H1 (cell line): ENCODE measurements around the gene RFT1. TPM values are rescaled to one million over a fixed set of nuclear protein-coding genes. Genes with fewer than 3 reads are reported as not detected.

ENCODE experiments used
- CTCF ChIA-PET: fragments of 300-600 bp; sonication (Branson Sonifier 250); formaldehyde crosslinking; loops from one replicate; lab custom pipeline; 2021; ENCODE audit not compliant: partially characterized antibody; lab: Charles Lee
- POLR2A ChIA-PET: fragments of 300-600 bp; sonication (Branson Sonifier 250); formaldehyde crosslinking; loops from one replicate; lab custom pipeline; 2021; ENCODE audit warnings: inconsistent platforms; ENCODE audit not compliant: partially characterized antibody; lab: Charles Lee
- DNase-seq, 2 experiments: peaks; one replicate each; pipeline versions ENCODE4 v3.0.0 to v3.0.0-alpha.2; 2010 to 2022; ENCODE audit warnings: low spot score in 2 of 2, low read depth in 1 of 2, mixed read lengths in 1 of 2
- FAIRE-seq: peaks from 2 replicates; lab custom pipeline; 2011; peaks lifted over from hg19 to GRCh38; lab: Jason Lieb, UNC
- H2AFZ ChIP-seq: 2 replicates; pipeline ENCODE4 v1.8.1; 2012; ENCODE audit warnings: low read length, inconsistent platforms
- H2AK5ac ChIP-seq: 2 replicates; pipeline ENCODE4 v1.6.1; 2013; ENCODE audit warnings: low read depth, low read length
- H2BK120ac ChIP-seq: replicated peaks from 2 replicates; pipeline ENCODE3; 2013; ENCODE audit warnings: low read depth, low read length, inconsistent platforms
- H2BK12ac ChIP-seq: 2 replicates; pipeline ENCODE4 v1.6.1; 2013; ENCODE audit warnings: low read depth, low read length
- H2BK15ac ChIP-seq: 2 replicates; pipeline ENCODE4 v1.6.1; 2013; ENCODE audit warnings: low read length
- H2BK20ac ChIP-seq: 2 replicates; pipeline ENCODE4 v1.6.1; 2013; ENCODE audit warnings: low read length
- H2BK5ac ChIP-seq: 2 replicates; pipeline ENCODE4 v1.6.1; 2013; ENCODE audit warnings: low read depth, low read length
- H3K14ac ChIP-seq: 2 replicates; pipeline ENCODE4 v1.6.1; 2013; ENCODE audit warnings: inconsistent platforms; ENCODE audit not compliant: insufficient read length
- H3K18ac ChIP-seq: 2 replicates; pipeline ENCODE4 v1.6.1; 2013; ENCODE audit warnings: low read length; ENCODE audit errors: extremely low read depth
- H3K23ac ChIP-seq: 2 replicates; pipeline ENCODE4 v1.6.1; 2013; ENCODE audit warnings: inconsistent platforms; ENCODE audit not compliant: insufficient read length
- H3K23me2 ChIP-seq: 2 replicates; pipeline ENCODE4 v1.6.1; 2013; ENCODE audit warnings: low read depth, low read length
- H3K27ac ChIP-seq: 2 replicates; pipeline ENCODE4 v1.6.1; 2011; ENCODE audit warnings: low read depth, low read length, inconsistent platforms
- H3K27me3 ChIP-seq, 4 experiments: replicated peaks in 1 of 4; 1 replicate in 1 of 4; 2 replicates in 3 of 4; pipeline versions ENCODE4 v1.6.1 to v1.8.1; 2011 to 2013; ENCODE audit warnings: low read length in 3 of 4, mild to moderate bottlenecking in 3 of 4, inconsistent platforms in 2 of 4, mixed read lengths in 2 of 4, moderate library complexity in 1 of 4; ENCODE audit not compliant: control insufficient read depth in 3 of 4, insufficient read depth in 3 of 4; ENCODE audit errors: extremely low read depth in 1 of 4
- H3K36me3 ChIP-seq, 4 experiments: 2 replicates each; pipeline versions ENCODE4 v1.6.1 to v1.8.1; 2011 to 2013; ENCODE audit warnings: mild to moderate bottlenecking in 4 of 4, low read length in 3 of 4, moderate library complexity in 2 of 4, control low read depth in 1 of 4, inconsistent platforms in 1 of 4; ENCODE audit not compliant: insufficient read depth in 4 of 4, control insufficient read depth in 2 of 4
- H3K4ac ChIP-seq: replicated peaks from 2 replicates; pipeline ENCODE3; 2013; ENCODE audit warnings: low read length, low read depth, mixed read lengths, inconsistent platforms; ENCODE audit not compliant: insufficient read length
- H3K4me1 ChIP-seq, 4 experiments: replicated peaks in 1 of 4; 1 replicate in 1 of 4; 2 replicates in 3 of 4; pipeline versions ENCODE4 v1.6.1 to v1.8.1; 2011 to 2013; ENCODE audit warnings: low read length in 3 of 4, inconsistent platforms in 2 of 4, mixed read lengths in 1 of 4; ENCODE audit not compliant: insufficient read depth in 4 of 4, control insufficient read depth in 3 of 4
- H3K4me2 ChIP-seq, 2 experiments: 2 replicates each; pipeline versions ENCODE4 v1.6.1 to v1.8.1; 2011 to 2013; ENCODE audit warnings: low read depth in 2 of 2, low read length in 2 of 2, control low read depth in 1 of 2, inconsistent platforms in 1 of 2, mild to moderate bottlenecking in 1 of 2; ENCODE audit not compliant: insufficient read depth in 1 of 2
- H3K4me3 ChIP-seq, 4 experiments: fragments of 200-600, 300-600 bp in 1 of 4; sonication (generic), shearing (Covaris generic), sonication (Bioruptor Twin) in 1 of 4; 2 replicates each; pipeline versions ENCODE4 v1.5.1 to v1.8.1; 2011 to 2016; ENCODE audit warnings: low read length in 4 of 4, low read depth in 3 of 4, control low read depth in 2 of 4, inconsistent platforms in 2 of 4, mild to moderate bottlenecking in 2 of 4, mixed read lengths in 1 of 4, moderate library complexity in 1 of 4; ENCODE audit not compliant: insufficient read depth in 2 of 4; ENCODE audit errors: extremely low read depth in 1 of 4
- H3K56ac ChIP-seq: replicated peaks from 2 replicates; pipeline ENCODE3; 2013; ENCODE audit warnings: low read depth, mild to moderate bottlenecking, mixed read lengths, low read length, inconsistent platforms; ENCODE audit not compliant: insufficient read length
- H3K79me1 ChIP-seq: 2 replicates; pipeline ENCODE4 v1.6.1; 2013; ENCODE audit warnings: low read depth, low read length, control low read depth
- H3K79me2 ChIP-seq, 2 experiments: 2 replicates each; pipeline versions ENCODE4 v1.6.1 to v1.8.1; 2012 to 2013; ENCODE audit warnings: low read length in 2 of 2, mild to moderate bottlenecking in 2 of 2, inconsistent platforms in 1 of 2; ENCODE audit not compliant: insufficient read depth in 2 of 2, control insufficient read depth in 1 of 2
- H3K9ac ChIP-seq, 4 experiments: replicated peaks in 1 of 4; 1 replicate in 1 of 4; 2 replicates in 3 of 4; pipeline versions ENCODE4 v1.6.1 to v1.8.1; 2011 to 2013; ENCODE audit warnings: low read depth in 3 of 4, low read length in 3 of 4, control low read depth in 2 of 4, mild to moderate bottlenecking in 2 of 4, moderate library complexity in 2 of 4, inconsistent platforms in 1 of 4; ENCODE audit errors: extremely low read depth in 1 of 4
- H3K9me3 ChIP-seq, 2 experiments: 2 replicates each; pipeline versions ENCODE4 v1.6.1 to v1.8.1; 2012 to 2013; ENCODE audit warnings: mild to moderate bottlenecking in 2 of 2, moderate library complexity in 2 of 2, control low read depth in 1 of 2, inconsistent platforms in 1 of 2, low read depth in 1 of 2, low read length in 1 of 2, mixed read lengths in 1 of 2; ENCODE audit not compliant: insufficient read depth in 2 of 2
- H4K20me1 ChIP-seq, 2 experiments: replicated peaks in 1 of 2; 2 replicates each; pipeline versions ENCODE3 to v1.8.1; 2011 to 2013; ENCODE audit warnings: inconsistent platforms in 2 of 2, low read length in 2 of 2, mild to moderate bottlenecking in 1 of 2; ENCODE audit not compliant: insufficient read depth in 2 of 2, control insufficient read depth in 1 of 2
- H4K5ac ChIP-seq: 2 replicates; pipeline ENCODE4 v1.6.1; 2013; ENCODE audit warnings: low read length, low read depth, mixed read lengths, inconsistent platforms; ENCODE audit not compliant: insufficient read length
- H4K8ac ChIP-seq: 2 replicates; pipeline ENCODE4 v1.8.0; 2013; ENCODE audit warnings: mild to moderate bottlenecking, moderate library complexity, low read length, inconsistent platforms; ENCODE audit not compliant: insufficient read depth; ENCODE audit errors: extremely low read depth
- H4K91ac ChIP-seq: replicated peaks from 2 replicates; pipeline ENCODE3; 2013; ENCODE audit warnings: low read length, mixed read lengths, inconsistent platforms; ENCODE audit not compliant: insufficient read length
- CTCF ChIP-seq, 3 experiments: IDR thresholded peaks; 1 replicate in 2 of 3; 2 replicates in 1 of 3; pipeline versions ENCODE4 v1.5.1 to v1.6.1; 2011; ENCODE audit warnings: low read length in 3 of 3, mild to moderate bottlenecking in 3 of 3, inconsistent platforms in 2 of 3, low read depth in 1 of 3, moderate library complexity in 1 of 3; ENCODE audit not compliant: insufficient read depth in 1 of 3; ENCODE audit errors: control extremely low read depth in 1 of 3
- HDAC6 ChIP-seq: IDR thresholded peaks from one replicate; pipeline ENCODE4 v1.7.1; 2012; ENCODE audit warnings: low read depth, mild to moderate bottlenecking, inconsistent platforms, low read length, moderate library complexity
- NANOG ChIP-seq: IDR thresholded peaks from 2 replicates; pipeline ENCODE4 v1.6.1; 2011; ENCODE audit warnings: low read length, low read depth, mild to moderate bottlenecking, inconsistent platforms; ENCODE audit not compliant: insufficient read depth, poor library complexity, severe bottlenecking
- POLR2AphosphoS5 ChIP-seq: IDR thresholded peaks from 2 replicates; pipeline ENCODE4 v1.6.1; 2011; ENCODE audit warnings: low read depth, low read length
- SIX5 ChIP-seq: IDR thresholded peaks from 2 replicates; pipeline ENCODE4 v1.6.1; 2011; ENCODE audit warnings: mild to moderate bottlenecking, low read depth, low read length
- SP1 ChIP-seq: IDR thresholded peaks from 2 replicates; pipeline ENCODE4 v1.6.1; 2011; ENCODE audit warnings: low read depth, low read length
- SP2 ChIP-seq: IDR thresholded peaks from 2 replicates; pipeline ENCODE4 v1.6.1; 2012; ENCODE audit warnings: mild to moderate bottlenecking, low read length, inconsistent platforms
- WGBS, 2 experiments: shearing (Covaris generic) in 1 of 2; methylation state at CpG; one replicate each; pipeline versions ENCODE4 v1.1.6 to v1.1.7; 2013 to 2015; ENCODE audit warnings: low lambda C conversion rate in 2 of 2, mixed read lengths in 2 of 2, inconsistent platforms in 1 of 2, low coverage in 1 of 2, missing lambda C conversion rate in 1 of 2; ENCODE audit not compliant: insufficient replicate concordance in 2 of 2, insufficient coverage in 1 of 2, insufficient read length in 1 of 2; ENCODE audit errors: extremely low coverage in 1 of 2, missing lambda C conversion rate in 1 of 2; 5-methylcytosine and 5-hydroxymethylcytosine counted together
- polyA plus RNA-seq, 7 experiments: library from polyadenylated mRNA; depleted of rRNA in 3 of 7; stranded (reverse) in 5 of 7; unstranded in 2 of 7; fragments of >200 nt in 5 of 7; fragments of 200-250 nt in 2 of 7; gene quantifications; 1 replicate in 5 of 7; 2 replicates in 1 of 7; 4 replicates in 1 of 7; pipeline versions ENCODE4 v1.2.1 to v1.2.3, GENCODE V29; 2011 to 2013; ENCODE audit warnings: missing spikeins in 2 of 7, mixed read lengths in 2 of 7
- total RNA-seq: library from RNA; stranded (reverse); fragmentation: NEBNext Ultra II Directional; extraction: Animal tissue kit (Norgen Biotek cat#: 25700); gene quantifications from 2 replicates; pipeline ENCODE4 v1.2.1, GENCODE V29; 2021

RFT1 gene
- total and polyA plus RNA-seq, 2 of the 8 experiments (the other 6 are each of a cell fraction or from before 2014, with no cell fraction given): 27.7 to 42.4 TPM

- TF ChIP-seq POLR2AphosphoS5: no peak
- no peak for TF ChIP-seq CTCF (IDR thresholded peaks at IDR 0.05; ENCODE audit: control extremely low read depth in 1 of 3, insufficient read depth in 1 of 3, low read depth in 1 of 3, low read length in 3 of 3)
- TF ChIP-seq SIX5: no peak
- no peak for TF ChIP-seq NANOG
- no peak for TF ChIP-seq SP2
- no peak for TF ChIP-seq HDAC6
- TF ChIP-seq SP1: no peak
- Histone ChIP-seq H2BK120ac (no peak overlapping the region), H2AFZ (no peak overlapping the region), H2BK12ac (no peak overlapping the region; the same call in 1 of the 2 replicates), H3K4me2 (no peak overlapping the region), H3K23me2 (no peaks in the 10 kb centered on the region; the same call in 1 of the 2 replicates), H4K20me1 (peaks cover 0 to 4% of the 10 kb centered on the region in 2 experiments), H3K23ac (no peak overlapping the region), H3K79me1 (no peaks in the 10 kb centered on the region; the same call in 1 of the 2 replicates), H4K8ac (peak overlapping the region; percentile 31), H3K79me2 (no peaks in the 10 kb centered on the region), H4K91ac (no peak overlapping the region), H3K36me3 (no peaks in the 10 kb centered on the region; a peak in 1 of 8 replicates), H3K56ac (no peak overlapping the region), H3K9me3 (no peaks in the 10 kb centered on the region), H3K4me3 (no peak overlapping the region), H2BK20ac (no peak overlapping the region), H3K18ac (no peak overlapping the region), H3K9ac (no peak overlapping the region), H4K5ac (no peak overlapping the region), H3K27me3 (no peaks in the 10 kb centered on the region), H3K27ac (no peak overlapping the region), H2AK5ac (peak overlapping the region; percentile 77; the same call in 1 of the 2 replicates), H3K4me1 (no peaks in the 10 kb centered on the region; a peak in 1 of 7 replicates), H3K14ac (no peak overlapping the region), H2BK5ac (peak overlapping the region; percentile 38; the same call in 1 of the 2 replicates), H3K4ac (no peak overlapping the region), H2BK15ac (peak overlapping the region; percentile 40)
- no peak for FAIRE-seq
- CTCF ChIA-PET: interaction anchor here (0.8 to 2.7 kb wide), 10 partner anchors 8 to 54 kb away, joined by 3 to 21 read pairs (median 4); partner anchors contain the start of gene PRKCD
- POLR2A ChIA-PET: interaction anchor here (0.6 to 2.2 kb wide), 3 partner anchors 11 to 100 kb away, joined by 3 to 10 read pairs (median 3); partner anchors contain the start of gene RFT1
- WGBS, 2 experiments: 85% methylated on average over 6 of the region's 6 CpGs; no CpG with 5 or more reads in 1 of the 2 experiments
- no peak for DNase-seq
Observed at GRCh38 chr3:53140847-53141845, 10.9 kb upstream of the RFT1 start.
